GM19193 (cell line): ENCODE data around the gene MT1B.

ENCODE experiments used
- POLR2A ChIP-seq: IDR thresholded peaks from 4 replicates; pipeline ENCODE4 v1.6.1; 2011; ENCODE audit not compliant: insufficient read depth, insufficient read length; ENCODE audit errors: extremely low read depth

MT1B gene

GRCh38 chr16:56651586-56651985 lies at the start of gene MT1B:
TSS of gene MT1B (plus strand) at chr16:56651886. CDS start at chr16:56651954, 68 bp downstream.
- no peak for TF ChIP-seq POLR2A

- no peak for TF ChIP-seq POLR2A
These were observed 48.1 kb upstream of the MT1B start for GRCh38 chr16:56603589-56603988.

GRCh38 chr16:56604966-56605365 lies 46.7 kb upstream of the MT1B start:
- TF ChIP-seq POLR2A = no peak

GRCh38 chr16:56605475-56605874 lies 46.2 kb upstream of the MT1B start:
- no peak for TF ChIP-seq POLR2A

- no peak for TF ChIP-seq POLR2A
These were observed 45.6 kb upstream of the MT1B start for GRCh38 chr16:56606071-56606475.

- no peak for TF ChIP-seq POLR2A
These were observed 45.1 kb upstream of the MT1B start for GRCh38 chr16:56606476-56607108.

GRCh38 chr16:56607109-56607618 lies 44.5 kb upstream of the MT1B start:
- TF ChIP-seq POLR2A = no peak

- no peak for TF ChIP-seq POLR2A
These were observed 44.0 kb upstream of the MT1B start for GRCh38 chr16:56607675-56608042.

- TF ChIP-seq POLR2A = peak; percentile 58
These were observed 43.4 kb upstream of the MT1B start, which contains the start of gene MT2A for GRCh38 chr16:56608043-56608875. TSS of gene MT2A (plus strand) at chr16:56608584. CDS start at chr16:56608656, 72 bp downstream.

GRCh38 chr16:56608876-56609462 lies 42.7 kb upstream of the MT1B start:
- TF ChIP-seq POLR2A = no peak

- no peak for TF ChIP-seq POLR2A
These were observed 42.2 kb upstream of the MT1B start for GRCh38 chr16:56609463-56609921.

GRCh38 chr16:56610017-56610608 lies 41.6 kb upstream of the MT1B start:
- peak; percentile 11 for TF ChIP-seq POLR2A

- no peak for TF ChIP-seq POLR2A
These were observed 41.0 kb upstream of the MT1B start for GRCh38 chr16:56610609-56611111.

- no peak for TF ChIP-seq POLR2A
These were observed 40.3 kb upstream of the MT1B start for GRCh38 chr16:56611281-56611833.

- no peak for TF ChIP-seq POLR2A
These were observed 38.0 kb upstream of the MT1B start for GRCh38 chr16:56613706-56614105.

- no peak for TF ChIP-seq POLR2A
These were observed 37.1 kb upstream of the MT1B start for GRCh38 chr16:56614549-56614991.
